Suprapubic skin (tissue), 4 donors: Measurements from ENCODE around the gene GRPEL2.

Experiments
- CTCF ChIP-seq, 2 donors: fragments of 200-600 bp in 1 of 2; fragments of 450-650 bp in 1 of 2; sonication (generic) in 1 of 2; IDR thresholded peaks; one replicate each; pipeline ENCODE4 v1.5.1; 2016 to 2019; ENCODE audit warnings: antibody characterized with exemption in 2 of 2, mild to moderate bottlenecking in 1 of 2, moderate library complexity in 1 of 2
- EP300 ChIP-seq: sonication (generic); formaldehyde crosslinking; IDR thresholded peaks from one replicate; pipeline ENCODE4 v1.6.1; 2017; ENCODE audit warnings: antibody characterized with exemption
- POLR2A ChIP-seq, 2 donors: fragments of 450-650 bp; IDR thresholded peaks; one replicate each; pipeline ENCODE4 v1.6.1; 2017; ENCODE audit warnings: antibody characterized with exemption in 2 of 2, mild to moderate bottlenecking in 2 of 2, moderate library complexity in 2 of 2
- POLR2AphosphoS5 ChIP-seq, 3 donors: sonication (generic); formaldehyde crosslinking; IDR thresholded peaks; one replicate each; pipeline ENCODE4 v1.6.1; 2017; ENCODE audit warnings: antibody characterized with exemption in 3 of 3

DNA sequence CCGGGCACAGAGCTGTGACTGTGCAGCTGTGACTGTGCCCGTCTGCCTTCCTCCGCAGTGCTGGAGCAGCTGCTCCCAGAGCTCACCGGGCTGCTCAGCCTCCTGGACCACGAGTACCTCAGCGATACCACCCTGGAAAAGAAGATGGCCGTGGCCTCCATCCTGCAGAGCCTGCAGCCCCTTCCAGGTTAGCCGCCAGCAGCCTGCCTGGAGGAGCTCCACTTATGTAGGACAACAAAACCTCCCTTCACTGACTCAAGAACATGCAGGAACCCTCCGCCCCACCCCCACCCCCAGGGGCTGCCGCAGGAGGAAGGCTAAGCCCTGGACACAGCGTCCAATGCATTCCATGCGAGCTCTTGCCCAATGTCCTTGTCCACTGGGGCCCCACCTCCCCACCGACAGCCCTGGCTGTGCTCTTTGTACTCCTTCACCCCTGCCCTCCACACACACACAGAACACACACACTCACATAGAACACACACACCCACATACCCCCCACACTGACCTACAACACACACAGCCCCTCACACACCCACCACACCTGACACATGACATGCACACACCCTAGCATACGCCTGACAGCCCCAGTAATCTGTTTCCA lies 45.7 kb upstream of the GRPEL2 start:
- TF ChIP-seq CTCF (IDR thresholded peaks at IDR 0.05) (no peak), EP300 (no peak), POLR2A (IDR thresholded peaks at IDR 0.05) (no peak), POLR2AphosphoS5 (IDR thresholded peaks at IDR 0.05) (no peak)
